Transverse colon (tissue), 3 donors: Measurements from ENCODE around the gene ARHGAP24.

Experiments
- CTCF ChIP-seq, 5 experiments: fragments of 200-600 bp in 3 of 5; fragments of 450-650 bp in 2 of 5; sonication (generic) in 3 of 5; IDR thresholded peaks; 1 replicate in 2 of 5; 2 replicates in 3 of 5; pipeline ENCODE4 v1.5.1; 2016 to 2017; ENCODE audit warnings: antibody characterized with exemption in 5 of 5, inconsistent platforms in 3 of 5, mild to moderate bottlenecking in 2 of 5, moderate library complexity in 1 of 5
- POLR2A ChIP-seq: fragments of 450-650 bp; IDR thresholded peaks from one replicate; pipeline ENCODE4 v1.6.1; 2016; ENCODE audit warnings: antibody characterized with exemption, mild to moderate bottlenecking, moderate library complexity

GRCh38 chr4:85788604-85789003 lies 313.7 kb downstream of the ARHGAP24 start:
- TF ChIP-seq CTCF (IDR thresholded peaks at IDR 0.05) (no peak), POLR2A (no peak)
